GM12878 (cell line): ENCODE results near the gene RCC2. TPM values are rescaled to one million over a fixed set of nuclear protein-coding genes. Genes with fewer than 3 reads are reported as not detected.

Experiments used
- ATAC-seq: fragments of 200-7000 bp; cut with Tn5 transposase; 3 replicates; pipeline ENCODE4 v1.9.1; 2020; ENCODE audit warnings: mild to moderate bottlenecking, moderate library complexity
- BruUV-seq: library from RNA; stranded (reverse); fragments of 400-500 nt; replicated peaks from 2 replicates; lab custom pipeline; 2021; lab: Mats Ljungman, UMichigan
- CTCF ChIA-PET: fragments of 300-600 bp; sonication (Branson Sonifier 250); formaldehyde crosslinking; extraction: SDS; loops from one replicate; lab custom pipeline; 2021; ENCODE audit warnings: inconsistent platforms; lab: Yijun Ruan, JAX
- POLR2A ChIA-PET: fragments of 350-600 bp; formaldehyde crosslinking; extraction: SDS; loops from one replicate; lab custom pipeline; 2021; ENCODE audit warnings: inconsistent platforms; lab: Charles Lee
- RAD21 ChIA-PET: fragments of 300-600 bp; sonication (Branson Sonifier 250); formaldehyde crosslinking; loops from one replicate; lab custom pipeline; 2023; ENCODE audit warnings: antibody characterized with exemption; ENCODE audit not compliant: unreplicated experiment; lab: Charles Lee
- SMC1A ChIA-PET: fragments of 300-600 bp; sonication (Branson Sonifier 250); formaldehyde crosslinking; loops from one replicate; lab custom pipeline; 2023; ENCODE audit not compliant: unreplicated experiment, uncharacterized antibody; lab: Charles Lee
- DNase-seq: peaks from one replicate; pipeline ENCODE4 v3.0.0-alpha.2; 2011; ENCODE audit warnings: low read depth, low spot score
- FAIRE-seq: peaks from 3 replicates; lab custom pipeline; 2011; peaks lifted over from hg19 to GRCh38; lab: Jason Lieb, UNC
- H2AFZ ChIP-seq: 2 replicates; pipeline ENCODE4 v1.6.0; 2011; ENCODE audit warnings: low read depth, low read length, control low read depth; ENCODE audit not compliant: control insufficient read depth
- H3K27ac ChIP-seq: 2 replicates; pipeline ENCODE4 v1.5.1; 2011; ENCODE audit warnings: control low read depth; ENCODE audit not compliant: control insufficient read depth, insufficient read depth
- H3K27me3 ChIP-seq, 2 experiments: replicated peaks in 1 of 2; 2 replicates each; pipeline versions ENCODE4 v1.6.0 to v1.6.1; 2011; ENCODE audit warnings: low read length in 1 of 2; ENCODE audit not compliant: control insufficient read depth in 2 of 2, insufficient read depth in 2 of 2
- H3K36me3 ChIP-seq, 2 experiments: 2 replicates each; pipeline ENCODE4 v1.5.1; 2011; ENCODE audit warnings: low read length in 1 of 2; ENCODE audit not compliant: control insufficient read depth in 2 of 2, insufficient read depth in 2 of 2
- H3K4me1 ChIP-seq: 2 replicates; pipeline ENCODE4 v1.6.1; 2011; ENCODE audit warnings: mild to moderate bottlenecking, low read length, moderate library complexity, mixed read lengths; ENCODE audit not compliant: control insufficient read depth, insufficient read depth
- H3K4me2 ChIP-seq: 2 replicates; pipeline ENCODE4 v1.6.0; 2011; ENCODE audit warnings: control low read depth; ENCODE audit not compliant: control insufficient read depth, insufficient read depth
- H3K4me3 ChIP-seq: fragments of 200-600 bp; sonication (generic); 2 replicates; pipeline ENCODE4 v1.5.1; 2016
- H3K79me2 ChIP-seq: 2 replicates; pipeline ENCODE4 v1.6.0; 2011; ENCODE audit warnings: low read length; ENCODE audit not compliant: control insufficient read depth, insufficient read depth
- H3K9ac ChIP-seq: 2 replicates; pipeline ENCODE4 v1.8.0; 2011; ENCODE audit warnings: low read length, control low read depth, mixed read lengths; ENCODE audit not compliant: control insufficient read depth, insufficient read depth
- H3K9me3 ChIP-seq: replicated peaks from 3 replicates; pipeline ENCODE4 v1.5.1; 2011; ENCODE audit warnings: mild to moderate bottlenecking, low read length; ENCODE audit not compliant: control insufficient read depth, insufficient read depth
- H4K20me1 ChIP-seq: 2 replicates; pipeline ENCODE4 v1.6.0; 2011; ENCODE audit not compliant: control insufficient read depth, insufficient read depth
- BCL3 ChIP-seq: IDR thresholded peaks from 2 replicates; pipeline ENCODE4 v1.6.1; 2011; ENCODE audit warnings: borderline replicate concordance, low read depth, mild to moderate bottlenecking, moderate library complexity, low read length; ENCODE audit not compliant: insufficient read depth, poor library complexity, severe bottlenecking
- DPF2 ChIP-seq: fragments of 450-650 bp; IDR thresholded peaks from 2 replicates; pipeline ENCODE4 v1.6.1; 2017; ENCODE audit warnings: mild to moderate bottlenecking
- ESRRA ChIP-seq: IDR thresholded peaks from 2 replicates; pipeline ENCODE4 v1.6.1; 2012; ENCODE audit warnings: mild to moderate bottlenecking, low read length, improper control_type of control experiment
- HCFC1 ChIP-seq: fragments of 150-350 bp; IDR thresholded peaks from 2 replicates; pipeline ENCODE4 v1.6.1; 2014; ENCODE audit warnings: low read length
- MLLT1 ChIP-seq: fragments of 450-650 bp; IDR thresholded peaks from 2 replicates; pipeline ENCODE4 v1.6.1; 2016; ENCODE audit warnings: mild to moderate bottlenecking
- NKRF ChIP-seq: fragments of 450-650 bp; conservative IDR thresholded peaks from 2 replicates; pipeline ENCODE4 v1.6.1; 2017; ENCODE audit warnings: mild to moderate bottlenecking, moderate library complexity
- NR2C2 ChIP-seq: IDR thresholded peaks from 2 replicates; pipeline ENCODE4 v1.6.1; 2011; ENCODE audit warnings: borderline replicate concordance, low read depth; ENCODE audit not compliant: control insufficient read depth, insufficient read length
- SIN3A ChIP-seq: IDR thresholded peaks from 2 replicates; pipeline ENCODE4 v1.6.1; 2012; ENCODE audit warnings: low read depth, low read length, improper control_type of control experiment
- TBL1XR1 ChIP-seq: IDR thresholded peaks from 2 replicates; pipeline ENCODE4 v1.6.1; 2012; ENCODE audit warnings: low read depth, low read length, improper control_type of control experiment
- ZNF24 ChIP-seq: fragments of 450-650 bp; IDR thresholded peaks from 2 replicates; pipeline ENCODE4 v1.6.1; 2017; ENCODE audit warnings: antibody characterized with exemption, mild to moderate bottlenecking
- WGBS: methylation state at CpG from one replicate; pipeline ENCODE4 v1.1.6; 2016; ENCODE audit warnings: low lambda C conversion rate; ENCODE audit not compliant: insufficient replicate concordance, insufficient coverage; ENCODE audit errors: missing lambda C conversion rate; 5-methylcytosine and 5-hydroxymethylcytosine counted together
- in situ Hi-C: fragments of 300-500 bp; cut with MboI; formaldehyde crosslinking; loops from 9 replicates; pipeline ENCODE4 v1.14.3; 2018; ENCODE audit warnings: mixed read lengths
- intact Hi-C: fragments of 100-400 bp; cut with micrococcal nuclease; formaldehyde crosslinking; loops from one replicate; pipeline ENCODE4 v1.14.2; 2022; ENCODE audit not compliant: unreplicated experiment
- polyA plus RNA-seq, 11 experiments: library from polyadenylated mRNA; depleted of rRNA in 4 of 11; unstranded in 6 of 11; stranded (reverse) in 5 of 11; fragments of >200 nt; fragmentation: Nextera tagmentation in 4 of 11; fragmentation: Illumina TruSeq in 1 of 11; extraction: Ambion mirVana in 4 of 11; extraction: Trizol in 1 of 11; gene quantifications; 1 replicate in 1 of 11; 2 replicates in 10 of 11; pipeline versions ENCODE4 v1.2.1 to v1.2.3, GENCODE V29; 2011 to 2016; ENCODE audit warnings: inconsistent platforms in 2 of 11, missing spikeins in 2 of 11, low read depth in 1 of 11
- total RNA-seq, 4 experiments: library from RNA; depleted of rRNA in 3 of 4; stranded (reverse); fragments of >200 nt in 3 of 4; fragmentation: Illumina TruSeq in 1 of 4; extraction: Trizol in 1 of 4; gene quantifications; 2 replicates each; pipeline versions ENCODE4 v1.2.1 to v1.2.3, GENCODE V29; 2013 to 2021
- TF ChIP-seq, protein P1 (sequence below): IDR thresholded peaks from 2 replicates; pipeline ENCODE4 v1.6.1; 2012; ENCODE audit warnings: low read depth, low read length, improper control_type of control experiment
- TF ChIP-seq, protein P2 (sequence below): fragments of 450-650 bp; IDR thresholded peaks from 2 replicates; pipeline ENCODE4 v1.6.1; 2017; ENCODE audit warnings: mild to moderate bottlenecking

The RCC2 gene
- total and polyA plus RNA-seq, 10 of the 15 experiments (the other 5 are each of a cell fraction or from before 2014, with no cell fraction given) = 10.7 to 176 (median 85.5) TPM

GRCh38 chr1:17438318-17439249 is 893 bp downstream of the RCC2 start:
- H3K4me1 ChIP-seq = peaks cover 32% of the 10 kb centered on the region
- peaks cover 3% of the 10 kb centered on the region; the same call in 1 of the 2 replicates for H4K20me1 ChIP-seq
- POLR2A ChIA-PET = interaction anchor here (0.6 to 0.7 kb wide), 3 partner anchors 8 to 547 kb away, joined by 3 to 6 read pairs (median 3); no protein-coding TSS in a partner anchor
- no peak for DNase-seq
- BruUV-seq = TSS peak; percentile 55
- CTCF ChIA-PET = interaction anchor here (0.6 to 1.3 kb wide), 3 partner anchors 10 to 53 kb away, joined by 3 read pairs; no protein-coding TSS in a partner anchor
- intact Hi-C loops (no loop called here), in situ Hi-C loops (no loop called here)
- peak overlapping the region; percentile 94 for H3K4me3 ChIP-seq
- peak overlapping the region; percentile 80 for H3K27ac ChIP-seq
- no peaks in the 10 kb centered on the region for H3K9me3 ChIP-seq
- no peak overlapping the region for H2AFZ ChIP-seq
- H3K9ac ChIP-seq = peak overlapping the region; percentile 89
- no peak for FAIRE-seq
- peaks cover 7 to 8% of the 10 kb centered on the region in 2 experiments; a peak in 2 of 4 replicates for H3K36me3 ChIP-seq
- ATAC-seq = peak; percentile 79
- H3K4me2 ChIP-seq = peak overlapping the region; percentile 22; the same call in 1 of the 2 replicates
- peaks cover 53% of the 10 kb centered on the region for H3K79me2 ChIP-seq
- no peaks in the 10 kb centered on the region for H3K27me3 ChIP-seq
- RAD21 ChIA-PET = interaction anchor here (0.9 kb wide), 1 partner anchor 9 kb away, joined by 4 read pairs; no protein-coding TSS in a partner anchor
- SMC1A ChIA-PET = interaction anchor here (0.6 kb wide), 1 partner anchor 14 kb away, joined by 3 read pairs; no protein-coding TSS in a partner anchor
- WGBS = under 1% methylated on average over 76 of the region's 78 CpGs
- TF ChIP-seq SIN3A (peak; percentile 52; the same call in 1 of the 2 replicates), NKRF (0 out of 2 replicates have a peak, but pooled peaks have one; percentile 63), MLLT1 (0 out of 2 replicates have a peak, but pooled peaks have one; percentile 19), ESRRA (no peak), ZNF24 (0 out of 2 replicates have a peak, but pooled peaks have one; percentile 25), DPF2 (peak; percentile 84; the same call in 1 of the 2 replicates), HCFC1 (peak; percentile 25; the same call in 1 of the 2 replicates), BCL3 (no peak), NR2C2 (no peak), TBL1XR1 (peak; percentile 64)
- TF ChIP-seq, protein P1, sequence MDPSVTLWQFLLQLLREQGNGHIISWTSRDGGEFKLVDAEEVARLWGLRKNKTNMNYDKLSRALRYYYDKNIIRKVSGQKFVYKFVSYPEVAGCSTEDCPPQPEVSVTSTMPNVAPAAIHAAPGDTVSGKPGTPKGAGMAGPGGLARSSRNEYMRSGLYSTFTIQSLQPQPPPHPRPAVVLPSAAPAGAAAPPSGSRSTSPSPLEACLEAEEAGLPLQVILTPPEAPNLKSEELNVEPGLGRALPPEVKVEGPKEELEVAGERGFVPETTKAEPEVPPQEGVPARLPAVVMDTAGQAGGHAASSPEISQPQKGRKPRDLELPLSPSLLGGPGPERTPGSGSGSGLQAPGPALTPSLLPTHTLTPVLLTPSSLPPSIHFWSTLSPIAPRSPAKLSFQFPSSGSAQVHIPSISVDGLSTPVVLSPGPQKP = no peak
- TF ChIP-seq, protein P2, sequence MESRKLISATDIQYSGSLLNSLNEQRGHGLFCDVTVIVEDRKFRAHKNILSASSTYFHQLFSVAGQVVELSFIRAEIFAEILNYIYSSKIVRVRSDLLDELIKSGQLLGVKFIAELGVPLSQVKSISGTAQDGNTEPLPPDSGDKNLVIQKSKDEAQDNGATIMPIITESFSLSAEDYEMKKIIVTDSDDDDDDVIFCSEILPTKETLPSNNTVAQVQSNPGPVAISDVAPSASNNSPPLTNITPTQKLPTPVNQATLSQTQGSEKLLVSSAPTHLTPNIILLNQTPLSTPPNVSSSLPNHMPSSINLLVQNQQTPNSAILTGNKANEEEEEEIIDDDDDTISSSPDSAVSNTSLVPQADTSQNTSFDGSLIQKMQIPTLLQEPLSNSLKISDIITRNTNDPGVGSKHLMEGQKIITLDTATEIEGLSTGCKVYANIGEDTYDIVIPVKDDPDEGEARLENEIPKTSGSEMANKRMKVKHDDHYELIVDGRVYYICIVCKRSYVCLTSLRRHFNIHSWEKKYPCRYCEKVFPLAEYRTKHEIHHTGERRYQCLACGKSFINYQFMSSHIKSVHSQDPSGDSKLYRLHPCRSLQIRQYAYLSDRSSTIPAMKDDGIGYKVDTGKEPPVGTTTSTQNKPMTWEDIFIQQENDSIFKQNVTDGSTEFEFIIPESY = no peak
